ENCODE results near the gene SMAP1.

SMAP1 gene

DNA sequence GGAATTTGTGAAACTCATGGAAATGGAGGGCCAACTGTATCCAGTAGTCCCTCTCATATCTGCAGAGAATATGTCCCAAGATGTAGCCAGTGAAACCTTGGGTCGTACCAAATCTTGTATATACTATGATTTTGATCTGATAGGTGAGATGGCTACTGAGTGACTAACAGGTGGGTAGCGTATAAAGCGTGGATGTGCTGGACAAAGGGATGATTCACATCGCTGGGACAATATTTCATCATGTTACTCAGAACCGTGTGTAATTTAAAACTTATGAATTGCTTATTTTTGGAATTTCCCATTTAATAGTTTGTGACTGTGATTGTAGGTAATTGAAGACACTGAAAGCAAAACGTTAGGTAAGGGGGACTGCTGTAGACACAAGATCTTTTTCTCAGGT, 144.1 kb downstream of the SMAP1 start:
- TF ChIP-seq, protein P1, sequence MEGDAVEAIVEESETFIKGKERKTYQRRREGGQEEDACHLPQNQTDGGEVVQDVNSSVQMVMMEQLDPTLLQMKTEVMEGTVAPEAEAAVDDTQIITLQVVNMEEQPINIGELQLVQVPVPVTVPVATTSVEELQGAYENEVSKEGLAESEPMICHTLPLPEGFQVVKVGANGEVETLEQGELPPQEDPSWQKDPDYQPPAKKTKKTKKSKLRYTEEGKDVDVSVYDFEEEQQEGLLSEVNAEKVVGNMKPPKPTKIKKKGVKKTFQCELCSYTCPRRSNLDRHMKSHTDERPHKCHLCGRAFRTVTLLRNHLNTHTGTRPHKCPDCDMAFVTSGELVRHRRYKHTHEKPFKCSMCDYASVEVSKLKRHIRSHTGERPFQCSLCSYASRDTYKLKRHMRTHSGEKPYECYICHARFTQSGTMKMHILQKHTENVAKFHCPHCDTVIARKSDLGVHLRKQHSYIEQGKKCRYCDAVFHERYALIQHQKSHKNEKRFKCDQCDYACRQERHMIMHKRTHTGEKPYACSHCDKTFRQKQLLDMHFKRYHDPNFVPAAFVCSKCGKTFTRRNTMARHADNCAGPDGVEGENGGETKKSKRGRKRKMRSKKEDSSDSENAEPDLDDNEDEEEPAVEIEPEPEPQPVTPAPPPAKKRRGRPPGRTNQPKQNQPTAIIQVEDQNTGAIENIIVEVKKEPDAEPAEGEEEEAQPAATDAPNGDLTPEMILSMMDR (conservative IDR thresholded peaks at IDR 0.05; ENCODE audit: low read depth, low read length): no peak
- H3K4me3 ChIP-seq (ENCODE audit: low read length): no peak overlapping the region
- DNase-seq (ENCODE audit: low read depth): no peak

DNA sequence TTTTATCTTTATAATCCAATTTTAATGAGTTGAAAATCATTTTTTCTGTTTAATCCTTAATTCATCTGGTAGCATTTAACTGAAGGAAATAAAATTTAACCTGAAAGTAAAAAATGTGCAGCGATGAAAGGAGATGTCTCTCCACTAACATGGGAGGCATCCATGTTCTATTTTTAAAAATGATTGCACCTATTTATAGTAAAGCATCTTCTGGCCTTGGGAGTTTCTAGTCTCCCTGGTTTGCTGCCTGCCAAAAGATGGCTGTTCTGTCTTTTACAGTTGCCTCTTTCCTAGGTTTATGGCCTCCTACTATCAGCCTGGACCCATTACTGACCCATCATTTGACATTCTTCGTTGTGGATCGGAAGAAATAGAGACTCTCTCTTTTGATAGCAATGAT, 146.2 kb downstream of the SMAP1 start:
- no peak overlapping the region for H3K4me3 ChIP-seq (ENCODE audit: low read length)
- DNase-seq (ENCODE audit: low read depth): no peak
- TF ChIP-seq, protein P1 (conservative IDR thresholded peaks at IDR 0.05; ENCODE audit: low read depth, low read length): no peak

DNA sequence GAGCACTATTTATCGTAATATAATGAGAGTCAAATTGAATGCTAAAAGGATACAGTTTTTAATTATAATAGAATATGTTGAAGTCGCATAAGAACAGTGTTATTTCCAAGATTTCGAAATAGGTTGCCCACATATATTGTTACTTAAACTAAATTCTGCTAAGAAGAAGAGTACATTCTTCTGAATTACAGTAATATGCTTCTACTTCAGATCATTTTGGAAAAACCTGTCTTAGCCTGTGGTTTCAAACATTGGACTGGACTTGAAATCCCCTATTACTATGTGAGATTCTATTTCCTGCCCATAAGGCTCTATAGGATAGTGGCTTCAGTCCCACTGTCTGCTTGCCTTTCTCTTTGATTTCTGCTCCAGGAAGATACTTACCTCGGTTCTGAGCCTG, 152.0 kb downstream of the SMAP1 start:
- DNase-seq (ENCODE audit: low read depth): no peak

DNA sequence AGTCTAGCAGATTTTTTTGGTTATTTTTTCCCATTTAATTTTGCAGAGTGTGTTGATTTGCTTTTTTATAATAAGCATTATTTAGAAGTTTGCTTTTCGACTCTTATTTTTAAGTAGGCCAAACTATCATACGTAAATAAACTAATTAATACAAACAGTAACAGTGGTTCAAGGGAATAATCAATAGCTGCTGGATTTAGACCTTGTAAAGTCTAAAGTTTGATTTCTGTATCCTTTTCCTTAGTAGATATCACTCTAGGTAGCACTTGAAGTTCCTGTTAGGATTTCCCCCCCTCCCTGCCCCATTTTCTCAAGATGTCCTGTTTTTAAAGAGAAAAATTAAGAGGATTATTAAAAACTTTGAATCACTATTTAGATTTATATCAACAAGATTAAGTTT, 153.1 kb downstream of the SMAP1 start:
- H3K4me3 ChIP-seq (ENCODE audit: low read length): no peak overlapping the region
- TF ChIP-seq, protein P1 (conservative IDR thresholded peaks at IDR 0.05; ENCODE audit: low read depth, low read length): no peak
- no peak for DNase-seq (ENCODE audit: low read depth)

More for the DNA sequence above, 152.0 kb downstream of the SMAP1 start:
- no peak overlapping the region for H3K4me3 ChIP-seq (ENCODE audit: low read length)
- TF ChIP-seq, protein P1 (conservative IDR thresholded peaks at IDR 0.05; ENCODE audit: low read depth, low read length): no peak

DNA sequence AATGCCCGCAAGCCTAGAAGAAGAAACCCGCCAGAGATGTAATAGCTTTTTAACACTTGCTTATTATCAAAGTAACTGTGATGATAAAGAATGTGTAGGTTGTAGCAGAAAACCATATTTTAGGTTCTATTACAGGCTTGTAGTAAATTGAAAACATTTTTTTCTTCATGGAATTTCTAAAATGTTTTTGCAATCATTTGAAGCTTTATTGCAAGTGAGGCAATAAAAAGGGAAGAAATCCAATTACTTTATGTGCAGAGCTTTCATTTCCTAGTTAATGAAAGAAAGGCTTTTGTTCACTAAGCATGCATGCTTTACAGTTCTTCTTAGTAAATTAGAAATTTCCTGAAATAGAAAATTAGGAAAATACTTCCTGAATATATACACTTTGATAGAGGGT, 154.1 kb downstream of the SMAP1 start:
- no peak overlapping the region for H3K4me3 ChIP-seq (ENCODE audit: low read length)
- no peak for DNase-seq (ENCODE audit: low read depth)
- TF ChIP-seq, protein P1 (conservative IDR thresholded peaks at IDR 0.05; ENCODE audit: low read depth, low read length): no peak

DNA sequence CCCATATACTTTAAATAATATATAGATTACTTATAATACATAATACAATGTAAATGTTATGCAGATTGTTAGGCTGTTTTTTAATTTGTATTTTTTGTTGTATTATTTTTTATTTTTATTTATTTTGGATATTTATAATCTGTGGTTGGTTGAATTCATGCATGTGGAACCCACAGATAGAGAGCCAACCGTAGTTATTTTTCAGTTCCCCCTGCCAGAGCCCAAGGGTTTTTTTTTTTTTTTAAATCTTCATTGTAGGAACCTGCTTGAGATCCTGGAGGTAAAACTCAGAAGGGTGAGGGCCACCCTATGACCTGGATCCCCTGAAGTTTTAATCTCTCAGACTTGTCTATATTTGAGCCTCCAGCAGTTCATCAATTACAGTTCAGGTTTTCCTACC, 156.0 kb downstream of the SMAP1 start:
- no peak overlapping the region for H3K4me3 ChIP-seq (ENCODE audit: low read length)
- DNase-seq (ENCODE audit: low read depth): no peak
- TF ChIP-seq, protein P1 (conservative IDR thresholded peaks at IDR 0.05; ENCODE audit: low read depth, low read length): no peak

DNA sequence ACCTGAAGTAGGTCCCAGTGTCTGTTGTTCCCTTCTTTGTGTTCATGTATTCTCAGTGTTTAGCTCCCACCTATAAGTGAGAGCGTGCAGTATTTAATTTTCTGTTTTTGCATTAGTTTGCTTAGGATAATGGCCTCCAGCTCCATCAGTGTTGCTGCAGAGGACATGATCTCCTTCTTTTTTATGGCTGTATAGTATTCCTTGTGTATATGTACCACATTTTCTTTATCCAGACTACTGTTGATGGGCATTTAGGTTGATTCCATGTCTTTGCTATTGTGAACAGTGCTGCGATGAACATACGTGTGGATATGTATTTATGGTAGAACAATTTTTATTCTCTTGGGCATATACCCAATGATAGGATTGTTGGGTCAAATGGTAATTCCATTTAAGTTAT, 163.7 kb downstream of the SMAP1 start:
- no peak overlapping the region for H3K4me3 ChIP-seq (ENCODE audit: low read length)
- DNase-seq (ENCODE audit: low read depth): no peak
- TF ChIP-seq, protein P1 (conservative IDR thresholded peaks at IDR 0.05; ENCODE audit: low read depth, low read length): no peak
